Stimulated activated CD8-positive, alpha-beta memory T cell treated with anti-CD3 and anti-CD28 coated beads, Interleukin-12 subunit alpha, Interleukin-12 subunit beta, amount 100 ng/mL, for 1 hour (primary cell): ENCODE results near the gene CAVIN2.
"Not testable (repeated sequence)": the region's sequence is repeated elsewhere in the genome, so short reads cannot be mapped to it uniquely, and the experiment has no call there.

ENCODE experiments used
- DNase-seq: peaks from one replicate; pipeline ENCODE4 v3.0.0-alpha.2; 2020; ENCODE audit warnings: low read depth

CAVIN2 gene

DNA sequence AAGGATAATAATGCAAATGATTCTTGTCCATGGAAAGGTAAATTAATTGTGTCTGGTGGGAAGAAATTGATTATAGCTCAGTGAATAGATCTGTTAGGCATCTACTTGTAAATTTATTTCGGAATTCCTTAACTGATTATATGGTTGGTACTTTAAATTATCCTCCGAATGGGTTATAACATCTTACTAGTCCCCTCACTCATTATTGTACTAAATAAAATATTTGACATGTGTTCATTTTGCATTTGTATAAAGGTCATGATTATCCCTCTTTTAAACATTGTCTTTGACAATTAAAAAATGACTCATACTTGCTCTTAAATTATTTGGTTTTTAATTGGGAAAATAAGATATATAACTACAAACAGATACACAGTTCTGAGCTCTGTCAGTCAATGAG is 47.4 kb downstream of the CAVIN2 start:
- no peak for DNase-seq

DNA sequence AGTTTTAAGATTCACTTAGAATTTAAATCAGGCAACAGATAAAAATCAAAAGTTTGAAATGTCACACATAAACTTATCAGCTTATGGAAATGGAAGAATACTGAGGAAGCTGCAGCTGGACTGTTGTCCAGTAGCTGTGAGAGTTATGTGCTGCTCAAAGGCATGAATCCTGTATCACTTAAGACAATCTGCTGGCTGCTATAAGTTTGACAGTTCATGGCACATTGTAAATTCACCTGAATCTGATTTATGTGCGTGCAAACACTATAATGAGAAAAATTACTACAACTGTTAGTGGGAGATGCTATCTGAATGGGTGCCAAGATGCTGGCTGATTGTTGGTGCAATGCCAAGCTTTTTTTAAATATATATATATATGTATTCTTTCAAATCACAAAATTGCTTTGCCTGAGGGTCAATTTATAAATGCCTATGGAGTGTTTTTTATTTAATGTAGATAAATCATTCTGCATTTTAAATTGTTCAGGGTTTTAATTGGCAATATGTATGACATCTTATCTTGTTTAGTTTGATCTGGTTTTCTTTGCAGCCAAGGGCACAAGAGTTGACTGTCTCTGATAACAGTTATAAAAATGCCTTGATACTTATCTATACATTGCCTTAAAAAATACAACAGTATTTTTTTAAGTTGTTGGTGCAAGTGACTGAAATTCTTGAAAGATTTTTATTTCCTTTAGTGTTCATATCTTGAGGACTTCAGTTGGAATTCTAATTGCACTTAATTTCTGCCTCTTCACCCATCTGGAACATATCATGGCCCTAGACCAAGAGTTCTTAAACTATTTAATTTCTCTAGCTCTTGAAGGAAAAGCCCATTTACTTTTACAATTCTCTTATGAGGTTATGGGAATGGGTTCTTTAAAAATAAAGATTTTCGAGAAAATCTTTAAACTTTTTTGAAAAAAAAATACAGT is 48.7 kb downstream of the CAVIN2 start:
- no peak for DNase-seq

DNA sequence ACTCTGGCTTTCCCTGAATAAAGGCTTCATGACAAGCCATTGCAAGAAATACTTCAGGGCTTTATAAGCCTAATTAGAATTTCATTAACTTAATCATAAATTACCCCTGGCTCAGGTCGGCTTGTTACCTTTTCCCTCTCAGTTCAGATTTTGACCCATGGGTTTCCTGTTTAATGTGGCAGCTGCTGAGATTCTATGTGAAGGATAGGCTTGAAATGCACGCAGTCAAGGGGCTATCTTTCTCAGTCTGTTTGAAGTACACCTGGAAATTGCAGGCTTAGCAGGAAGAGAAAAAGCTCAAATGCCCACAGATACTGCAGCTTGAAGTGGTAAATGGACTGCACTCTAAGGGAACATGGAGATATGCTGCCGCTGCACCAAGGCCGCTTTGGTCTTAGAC is 49.4 kb downstream of the CAVIN2 start:
- DNase-seq, result no peak

DNA sequence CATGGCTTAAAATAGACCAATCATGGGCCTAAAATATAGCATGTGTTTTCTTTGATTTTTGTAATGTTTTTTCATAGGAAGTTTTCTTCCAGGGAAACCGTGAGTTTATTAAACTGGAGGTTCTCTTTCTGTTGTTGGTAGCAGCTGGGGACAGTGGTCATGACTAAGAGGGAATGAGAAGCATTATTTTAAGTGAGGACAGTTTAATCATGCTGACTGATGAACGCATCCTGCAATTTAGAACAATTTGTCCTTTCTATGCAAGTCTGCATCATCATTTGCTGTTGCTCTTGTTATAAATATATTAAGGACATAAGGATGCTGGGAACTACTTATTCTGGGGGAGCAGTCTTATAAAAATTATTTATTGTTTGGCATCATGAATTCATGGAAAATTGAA is 51.2 kb downstream of the CAVIN2 start:
- no peak for DNase-seq

DNA sequence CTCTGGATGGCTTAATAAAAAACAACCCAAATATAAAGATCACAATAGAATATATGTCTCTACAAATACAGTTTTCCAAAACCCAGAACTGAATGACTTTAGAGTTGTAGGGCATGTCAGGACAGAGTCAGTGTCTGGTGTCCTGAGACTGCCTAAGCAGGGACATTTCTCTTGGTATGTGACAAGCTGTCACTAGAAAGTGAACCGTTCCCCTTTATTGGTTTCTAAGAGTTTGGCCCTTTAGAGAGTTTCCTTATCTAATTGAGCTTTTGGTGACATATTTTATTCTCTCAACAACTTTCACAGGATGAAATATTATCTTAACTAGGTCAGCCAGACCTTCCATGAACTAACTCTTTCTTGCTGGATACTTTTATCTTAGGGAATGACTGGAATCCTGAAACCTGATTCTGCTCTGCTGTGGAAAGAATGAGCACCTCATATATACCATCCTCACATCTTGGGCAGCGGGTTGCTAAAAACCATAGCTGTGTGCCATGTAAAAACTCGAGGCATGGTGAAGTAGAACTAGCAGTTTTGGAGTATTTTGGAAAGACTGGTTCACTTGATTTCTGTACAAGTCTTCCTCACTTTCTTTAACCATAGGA is 54.8 kb downstream of the CAVIN2 start:
- DNase-seq, result no peak

DNA sequence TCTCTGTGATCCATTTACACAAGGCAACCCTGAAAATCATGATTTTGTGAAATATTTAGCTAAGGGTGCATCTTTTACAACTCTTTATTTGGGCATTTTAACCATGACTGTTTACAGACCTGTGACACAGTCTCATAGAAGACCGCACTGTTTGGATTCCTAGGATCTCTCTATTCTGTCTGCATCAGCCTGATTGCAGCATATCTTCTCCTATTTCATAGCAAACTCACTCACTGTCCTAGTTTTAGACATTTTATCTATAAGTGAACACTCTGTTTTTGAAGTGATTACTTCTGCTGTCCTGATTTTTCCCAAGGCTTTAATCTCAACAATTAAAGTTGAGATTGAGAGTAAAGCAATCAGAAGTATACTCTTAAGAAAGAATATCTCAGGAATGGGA is 56.2 kb downstream of the CAVIN2 start:
- no peak for DNase-seq

DNA sequence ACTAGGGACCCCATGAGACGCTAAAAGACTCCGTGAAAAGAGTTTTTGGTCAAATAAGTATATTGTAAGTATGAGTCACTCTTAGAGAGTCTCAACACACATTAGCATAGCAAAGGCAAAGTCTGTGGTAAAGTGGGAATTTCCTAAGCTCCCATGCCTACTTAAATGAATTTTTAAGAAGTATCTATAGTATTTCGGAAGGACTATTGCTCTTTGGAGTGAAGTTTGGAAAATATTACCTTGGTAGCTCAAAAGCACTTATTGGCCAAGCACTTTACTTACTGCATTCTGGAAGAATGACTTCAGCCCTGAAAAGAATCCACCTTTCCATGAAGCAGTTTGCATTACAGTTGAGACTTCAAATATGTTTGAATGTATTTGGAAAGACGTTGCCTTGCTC is 57.1 kb downstream of the CAVIN2 start:
- no peak for DNase-seq

DNA sequence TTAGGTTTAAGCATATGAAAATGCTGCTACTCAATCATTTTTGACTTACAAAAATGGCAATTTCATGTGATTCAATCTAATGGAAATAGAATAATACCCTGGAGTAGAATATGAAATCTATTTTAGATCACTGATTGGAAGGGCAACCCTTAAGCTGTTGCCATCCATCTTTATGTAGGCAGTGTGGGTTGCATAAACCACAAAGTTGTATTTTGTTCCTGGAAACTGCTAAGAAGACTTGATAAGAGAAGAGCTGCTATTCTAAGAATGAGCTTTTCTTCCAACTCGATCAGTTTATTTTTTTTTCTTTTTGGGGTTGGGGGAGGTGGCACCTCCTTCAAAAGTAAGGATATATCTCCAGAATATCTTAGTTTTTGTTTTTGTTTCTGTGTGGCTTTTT is 60.2 kb downstream of the CAVIN2 start:
- no peak for DNase-seq

DNA sequence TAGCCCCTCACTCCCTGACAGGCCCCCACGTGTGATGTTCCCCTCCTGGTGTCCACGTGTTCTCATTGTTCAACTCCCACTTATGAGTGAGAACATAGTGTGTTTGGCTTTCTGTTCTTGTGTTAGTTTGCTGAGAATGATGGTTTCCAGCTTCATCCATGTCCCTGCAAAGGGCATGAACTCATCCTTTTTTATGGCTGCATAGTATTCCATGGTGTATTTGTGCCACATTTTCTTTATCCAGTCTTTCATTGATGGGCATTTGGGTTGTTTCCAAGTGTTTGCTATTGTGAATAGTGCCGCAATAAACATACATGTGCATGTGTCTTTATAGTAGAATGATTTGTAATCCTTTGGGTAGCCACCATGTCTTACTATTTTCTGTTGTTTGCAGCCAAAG is 61.2 kb downstream of the CAVIN2 start:
- DNase-seq, result not testable (repeated sequence)
